Gastrocnemius medialis (tissue), 4 donors: Measurements from ENCODE around the gene MANSC4.

ENCODE experiments used
- CTCF ChIP-seq, 5 experiments: fragments of 450-650 bp in 3 of 5; fragments of 200-600 bp in 2 of 5; sonication (generic) in 2 of 5; IDR thresholded peaks in 4 of 5; conservative IDR thresholded peaks in 1 of 5; 1 replicate in 4 of 5; 2 replicates in 1 of 5; pipeline ENCODE4 v1.5.1; 2016 to 2019; ENCODE audit warnings: antibody characterized with exemption in 5 of 5, mild to moderate bottlenecking in 3 of 5, moderate library complexity in 3 of 5
- POLR2A ChIP-seq, 2 donors: fragments of 450-650 bp; IDR thresholded peaks; one replicate each; pipeline ENCODE4 v1.6.1; 2017; ENCODE audit warnings: antibody characterized with exemption in 2 of 2, mild to moderate bottlenecking in 2 of 2, moderate library complexity in 2 of 2

DNA sequence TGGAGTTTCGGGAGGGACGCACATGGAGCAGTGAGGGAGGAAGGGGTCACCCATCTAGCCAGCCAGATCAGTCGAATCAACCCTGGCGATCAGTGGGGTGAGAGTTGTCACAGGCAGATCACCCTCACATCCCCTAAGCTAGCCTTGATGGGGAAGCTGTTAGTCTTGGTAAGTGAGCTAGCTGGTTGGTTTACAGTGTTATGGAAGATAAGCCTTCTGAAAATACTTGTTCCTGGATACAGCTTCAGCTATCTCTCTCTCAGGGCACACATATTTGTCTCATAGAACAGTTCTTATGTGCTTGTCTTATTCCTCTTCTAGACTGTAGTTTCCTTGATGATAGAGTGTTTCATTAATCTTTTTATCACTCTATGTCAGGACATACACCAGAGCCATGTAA lies 26.2 kb upstream of the MANSC4 start:
- TF ChIP-seq CTCF (IDR thresholded peaks at IDR 0.05 in 4 of 5, conservative IDR thresholded peaks at IDR 0.05 in 1 of 5), result no peak
- TF ChIP-seq POLR2A (IDR thresholded peaks at IDR 0.05), result no peak
